IPS-NIHi7 (cell line): ENCODE data around the gene DNAJB12.
A peak's percentile ranks its signal among the peaks of the same experiment; 100 is the strongest.

ENCODE experiments used
- DNase-seq: peaks from one replicate; pipeline ENCODE4 v3.0.0; 2012; ENCODE audit warnings: mixed read lengths; ENCODE audit errors: extremely low spot score

Gene DNAJB12

GRCh38 chr10:72295330-72295910, 59.3 kb downstream of the DNAJB12 start:
- peak; percentile 7 for DNase-seq

DNA sequence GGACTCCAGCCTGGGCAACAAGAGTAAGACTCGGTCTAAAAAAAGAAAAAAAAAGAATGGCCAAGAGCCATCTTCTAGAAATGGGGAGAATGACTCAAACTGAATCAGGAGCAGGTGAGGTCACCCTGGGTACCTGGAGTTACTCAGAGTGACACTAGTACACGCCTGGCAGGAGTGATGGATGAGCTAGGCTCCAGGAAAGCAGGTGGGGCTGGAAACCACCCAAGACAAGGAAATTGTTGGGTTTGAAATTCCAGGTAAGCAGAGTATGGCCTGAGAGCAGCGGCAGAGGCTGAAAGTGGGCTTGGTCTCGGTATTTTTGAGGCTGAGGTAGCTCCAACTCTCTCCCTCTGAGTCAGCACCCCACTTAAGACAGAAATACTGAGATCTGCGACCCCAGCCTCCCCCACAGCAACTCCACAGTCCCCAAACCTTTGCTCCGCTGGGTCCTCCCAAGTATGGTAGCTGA, 62.5 kb downstream of the DNAJB12 start:
- no peak for DNase-seq

- DNase-seq, result no peak
These were observed 63.6 kb downstream of the DNAJB12 start for GRCh38 chr10:72291019-72291532.

GRCh38 chr10:72285972-72286521, 68.7 kb downstream of the DNAJB12 start:
- DNase-seq, result no peak

- DNase-seq, result no peak
These were observed 71.6 kb downstream of the DNAJB12 start for GRCh38 chr10:72283131-72283530.
